GM21515 (cell line): ENCODE data around the gene CHRNA7.
"Not testable (repeated sequence)": the region's sequence is repeated elsewhere in the genome, so short reads cannot be mapped to it uniquely, and the experiment has no call there.

Experiments
- ATAC-seq: cut with Tn5 transposase; IDR thresholded peaks from one replicate; pipeline ENCODE4 v1.9.1; 2021; ENCODE audit not compliant: unreplicated experiment

Gene CHRNA7

DNA sequence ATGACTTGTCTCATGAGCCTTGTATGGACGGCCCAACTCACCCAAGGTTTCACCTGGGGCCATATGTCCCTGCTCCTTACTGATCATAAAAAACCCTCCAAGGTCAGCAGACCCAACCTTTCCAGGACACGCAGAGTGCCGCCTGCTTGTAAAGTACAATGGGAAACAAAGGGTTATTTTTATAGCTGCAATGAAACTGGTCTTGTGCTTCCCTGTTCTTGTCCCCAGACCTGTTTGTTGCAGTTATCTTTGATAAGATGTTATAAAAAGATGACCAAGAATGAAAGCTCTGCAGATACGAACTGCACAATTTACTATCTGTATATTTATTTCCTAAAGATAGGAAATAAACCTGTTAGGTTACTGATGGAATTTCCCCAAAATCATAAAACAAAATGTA is 136.0 kb downstream of the CHRNA7 start:
- not testable (repeated sequence) for ATAC-seq

DNA sequence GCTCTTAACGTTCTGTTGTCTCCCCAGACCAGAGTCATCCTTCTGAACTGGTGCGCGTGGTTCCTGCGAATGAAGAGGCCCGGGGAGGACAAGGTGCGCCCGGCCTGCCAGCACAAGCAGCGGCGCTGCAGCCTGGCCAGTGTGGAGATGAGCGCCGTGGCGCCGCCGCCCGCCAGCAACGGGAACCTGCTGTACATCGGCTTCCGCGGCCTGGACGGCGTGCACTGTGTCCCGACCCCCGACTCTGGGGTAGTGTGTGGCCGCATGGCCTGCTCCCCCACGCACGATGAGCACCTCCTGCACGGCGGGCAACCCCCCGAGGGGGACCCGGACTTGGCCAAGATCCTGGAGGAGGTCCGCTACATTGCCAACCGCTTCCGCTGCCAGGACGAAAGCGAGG is 137.6 kb downstream of the CHRNA7 start:
- not testable (repeated sequence) for ATAC-seq

DNA sequence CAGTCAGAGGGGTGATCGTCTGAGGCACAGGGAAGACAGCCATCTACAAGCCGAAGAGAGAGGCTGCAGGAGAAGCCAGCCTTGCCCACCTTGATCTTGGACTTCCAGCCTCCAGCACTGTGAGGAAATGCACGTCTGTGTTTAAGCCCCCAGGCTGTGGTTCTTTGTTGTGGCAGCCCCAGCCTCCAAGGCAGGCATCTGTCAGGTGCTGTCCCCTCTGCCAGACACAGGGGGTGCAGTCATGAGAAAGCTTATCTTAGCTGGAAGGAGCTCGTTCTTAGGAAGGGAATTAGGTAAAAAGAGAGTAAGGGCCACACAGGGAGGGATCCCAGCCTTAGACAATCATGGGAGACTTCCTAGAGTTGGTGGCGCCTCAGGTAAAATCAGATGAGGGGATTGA is 150.3 kb downstream of the CHRNA7 start:
- ATAC-seq = not testable (repeated sequence)

- ATAC-seq = not testable (repeated sequence)
These were observed 163.5 kb downstream of the CHRNA7 start for GRCh38 chr15:32193780-32194179.

- ATAC-seq = not testable (repeated sequence)
These were observed 165.9 kb downstream of the CHRNA7 start for GRCh38 chr15:32196206-32196605.

GRCh38 chr15:32198938-32199337 is 168.6 kb downstream of the CHRNA7 start:
- not testable (repeated sequence) for ATAC-seq

DNA sequence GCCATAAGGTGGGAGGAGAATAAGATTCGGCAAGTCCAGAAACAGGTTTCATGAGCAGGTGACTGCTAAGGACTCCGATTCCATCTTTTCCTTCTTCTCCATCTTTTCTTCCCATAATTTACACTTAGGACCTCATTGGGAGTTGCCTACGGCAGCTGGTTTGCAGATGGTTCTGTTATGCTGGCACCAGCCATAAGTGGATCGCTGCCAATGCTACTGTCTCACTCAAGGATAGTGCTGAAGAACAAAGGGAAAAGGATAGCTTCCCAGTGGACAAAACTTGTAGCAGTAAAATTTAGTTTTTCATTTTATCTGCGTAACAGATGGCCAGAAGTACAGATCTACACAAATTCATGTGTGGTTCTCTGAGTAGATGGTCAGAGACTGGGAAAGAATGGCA is 178.8 kb downstream of the CHRNA7 start:
- not testable (repeated sequence) for ATAC-seq

GRCh38 chr15:32218666-32219065 is 188.4 kb downstream of the CHRNA7 start:
- no peak for ATAC-seq
